WTC11 (cell line): Measurements from ENCODE around the gene USP48. TPM values are rescaled to one million over a fixed set of nuclear protein-coding genes. Genes with fewer than 3 reads are reported as not detected.

Experiments used
- ATAC-seq: fragments of 200-7000 bp; cut with Tn5 transposase; 2 replicates; pipeline ENCODE4 v1.10.0; 2021; ENCODE audit warnings: mild to moderate bottlenecking, moderate library complexity
- CTCF ChIA-PET: fragments of 300-600 bp; sonication (Branson Sonifier 250); formaldehyde crosslinking; loops from one replicate; lab custom pipeline; 2021; ENCODE audit warnings: antibody characterized with exemption; lab: Charles Lee
- POLR2A ChIA-PET: fragments of 350-600 bp; sonication (Branson Sonifier 250); formaldehyde crosslinking; loops from one replicate; lab custom pipeline; 2021; ENCODE audit warnings: antibody characterized with exemption; lab: Charles Lee
- DNase-seq: peaks from one replicate; pipeline ENCODE4 v3.0.0; 2021; ENCODE audit warnings: low spot score
- H3K27ac Mint-ChIP-seq: 2 replicates; pipeline ENCODE4 v1.8.0; 2021; ENCODE audit warnings: mixed read lengths
- H3K27me3 Mint-ChIP-seq: 2 replicates; pipeline ENCODE4 v1.8.0; 2021; ENCODE audit warnings: low read depth, mild to moderate bottlenecking, moderate library complexity, mixed read lengths
- H3K36me3 Mint-ChIP-seq: 2 replicates; pipeline ENCODE4 v1.8.0; 2021; ENCODE audit warnings: mixed read lengths
- H3K4me1 Mint-ChIP-seq: 2 replicates; pipeline ENCODE4 v1.8.0; 2022; ENCODE audit warnings: mixed read lengths
- H3K4me3 Mint-ChIP-seq: 2 replicates; pipeline ENCODE4 v1.8.0; 2021; ENCODE audit warnings: mild to moderate bottlenecking, moderate library complexity, mixed read lengths
- H3K9me3 Mint-ChIP-seq: 2 replicates; pipeline ENCODE4 v1.8.0; 2021; ENCODE audit warnings: mixed read lengths
- ARID4B ChIP-seq: sonication (generic); formaldehyde crosslinking; IDR thresholded peaks from 2 replicates; pipeline ENCODE4 v1.8.0; 2023; ENCODE audit warnings: missing genetic modification reagents, mild to moderate bottlenecking, borderline replicate concordance
- ATF3 ChIP-seq: sonication (generic); formaldehyde crosslinking; conservative IDR thresholded peaks from 2 replicates; pipeline ENCODE4 v1.8.1; 2022; ENCODE audit warnings: mild to moderate bottlenecking, missing genetic modification reagents
- CTCF ChIP-seq: fragments of 200-600 bp; IDR thresholded peaks from 2 replicates; pipeline ENCODE4 v1.8.0; 2022; ENCODE audit warnings: antibody characterized with exemption
- ELF4 ChIP-seq: sonication (generic); formaldehyde crosslinking; IDR thresholded peaks from 2 replicates; pipeline ENCODE4 v1.8.1; 2022; ENCODE audit warnings: low read depth, mild to moderate bottlenecking, moderate library complexity, missing genetic modification reagents
- MXD4 ChIP-seq: fragments of 250-450 bp; sonication (Bioruptor Pico); IDR thresholded peaks from 2 replicates; pipeline ENCODE4 v1.8.0; 2021; ENCODE audit warnings: mild to moderate bottlenecking, moderate library complexity, borderline replicate concordance
- NFE2L1 ChIP-seq: sonication (generic); formaldehyde crosslinking; IDR thresholded peaks from 2 replicates; pipeline ENCODE4 v1.8.1; 2023; ENCODE audit warnings: missing genetic modification reagents
- PRRX2 ChIP-seq: fragments of 250-450 bp; sonication (Bioruptor Pico); IDR thresholded peaks from 2 replicates; pipeline ENCODE4 v1.8.0; 2021; ENCODE audit warnings: mild to moderate bottlenecking
- SMAD3 ChIP-seq: sonication (generic); formaldehyde crosslinking; IDR thresholded peaks from 2 replicates; pipeline ENCODE4 v1.8.0; 2022; ENCODE audit warnings: missing genetic modification reagents, mild to moderate bottlenecking, borderline replicate concordance
- ZNF219 ChIP-seq: sonication (generic); formaldehyde crosslinking; IDR thresholded peaks from 2 replicates; pipeline ENCODE4 v1.8.0; 2023; ENCODE audit warnings: missing genetic modification reagents, mild to moderate bottlenecking, borderline replicate concordance
- ZNF263 ChIP-seq: sonication (generic); formaldehyde crosslinking; IDR thresholded peaks from 2 replicates; pipeline ENCODE4 v1.8.1; 2022; ENCODE audit warnings: low read depth, mild to moderate bottlenecking, moderate library complexity, missing genetic modification reagents
- ZNF281 ChIP-seq: sonication (generic); formaldehyde crosslinking; IDR thresholded peaks from 2 replicates; pipeline ENCODE4 v1.8.0; 2023; ENCODE audit warnings: mild to moderate bottlenecking, missing genetic modification reagents
- ZSCAN18 ChIP-seq: fragments of 250-450 bp; sonication (Bioruptor Pico); IDR thresholded peaks from 2 replicates; pipeline ENCODE4 v2.1.2; 2022; ENCODE audit warnings: mild to moderate bottlenecking, moderate library complexity
- total RNA-seq: library from RNA; stranded (reverse); gene quantifications from 3 replicates; pipeline ENCODE4 v1.2.3, GENCODE V29; 2021

USP48 gene
- total RNA-seq, 1 experiment from 2014 or later: 86.9 TPM

- TF ChIP-seq ZNF281 (CRISPR knock-in tag) (no peak), ATF3 (CRISPR knock-in tag) (no peak), ELF4 (CRISPR knock-in tag) (no peak), PRRX2 (no peak), ARID4B (CRISPR knock-in tag) (no peak), CTCF (no peak), MXD4 (no peak), ZNF219 (CRISPR knock-in tag) (no peak), ZSCAN18 (no peak)
These were observed 145.4 kb downstream of the USP48 start (continued) for GRCh38 chr1:21637514-21637913.

GRCh38 chr1:21636029-21636428 is 146.9 kb downstream of the USP48 start:
- Mint-ChIP-seq H3K9me3 (no peaks in the 10 kb centered on the region), H3K4me3 (no peak overlapping the region), H3K4me1 (peaks cover 29% of the 10 kb centered on the region), H3K27me3 (no peaks in the 10 kb centered on the region), H3K27ac (no peak overlapping the region), H3K36me3 (no peaks in the 10 kb centered on the region)
- CTCF ChIA-PET: no interaction called here
- DNase-seq (no peak), ATAC-seq (no peak)
- TF ChIP-seq NFE2L1 (CRISPR knock-in tag) (no peak), ZNF263 (CRISPR knock-in tag) (no peak), SMAD3 (CRISPR knock-in tag) (no peak)
- POLR2A ChIA-PET: no interaction called here
